Measurements from ENCODE around the gene SPRR1A.

Gene SPRR1A

DNA sequence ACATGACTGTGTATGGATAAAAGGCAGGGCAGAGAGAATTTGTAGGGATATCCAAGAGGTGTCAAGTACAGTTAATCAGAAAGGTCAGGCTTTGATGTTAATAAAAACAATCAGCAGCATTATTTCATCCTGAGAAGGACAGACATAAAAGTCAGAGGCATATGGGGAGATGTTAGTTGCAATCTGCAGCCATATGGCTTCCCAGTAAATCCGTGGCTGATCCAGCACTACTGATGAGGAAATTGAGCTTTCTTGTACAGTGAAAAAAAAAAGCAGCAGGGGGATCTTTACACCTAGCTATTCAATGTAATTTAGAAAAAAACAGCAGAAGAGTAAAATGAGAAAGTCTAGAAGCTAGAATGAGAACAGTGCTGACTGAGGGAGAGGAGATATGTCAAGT is 44.9 kb downstream of the SPRR1A start:
- DNase-seq (ENCODE audit: low spot score) = no peak

DNA sequence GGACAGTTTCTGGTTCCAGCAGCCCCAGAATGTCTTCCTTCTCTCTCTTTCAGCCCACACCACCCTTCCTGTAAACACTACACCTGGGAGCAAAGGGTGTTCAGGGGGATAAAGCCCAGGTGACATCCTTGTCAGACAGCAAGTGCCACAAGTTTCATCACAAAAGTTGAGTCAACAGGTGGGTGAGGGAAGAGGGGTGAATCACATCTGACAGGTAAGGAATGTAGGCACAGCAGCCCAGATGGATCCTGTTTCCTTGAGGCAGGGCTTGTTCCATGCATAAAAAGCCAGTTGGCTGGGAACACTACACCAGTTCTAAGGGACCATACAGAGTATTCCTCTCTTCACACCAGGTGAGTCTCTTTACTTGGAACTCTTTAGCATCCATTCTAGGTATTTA is 47.0 kb downstream of the SPRR1A start, which contains the start of gene SPRR1B:
TSS of gene SPRR1B (plus strand) at position 309 of the 400 bp plus-strand sequence. CDS start 1,143 bp downstream, outside the sequence.
- DNase-seq (ENCODE audit: low spot score) = no peak

DNA sequence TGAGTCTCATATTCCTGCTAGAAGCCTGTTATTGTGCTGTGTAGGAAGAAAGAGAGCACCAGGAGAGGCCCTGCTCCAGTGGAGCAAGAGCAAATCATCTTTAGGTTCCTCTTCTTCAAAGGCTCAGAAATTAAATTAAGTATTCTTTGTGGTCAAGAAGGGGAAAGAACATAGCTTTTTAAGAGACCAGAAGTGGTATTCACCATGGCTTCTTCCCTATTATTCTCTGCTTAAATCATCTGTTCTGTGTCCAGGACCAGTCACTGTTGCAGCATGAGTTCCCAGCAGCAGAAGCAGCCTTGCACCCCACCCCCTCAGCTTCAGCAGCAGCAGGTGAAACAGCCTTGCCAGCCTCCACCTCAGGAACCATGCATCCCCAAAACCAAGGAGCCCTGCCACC is 48.2 kb downstream of the SPRR1A start:
- no peak for DNase-seq (ENCODE audit: low spot score)

DNA sequence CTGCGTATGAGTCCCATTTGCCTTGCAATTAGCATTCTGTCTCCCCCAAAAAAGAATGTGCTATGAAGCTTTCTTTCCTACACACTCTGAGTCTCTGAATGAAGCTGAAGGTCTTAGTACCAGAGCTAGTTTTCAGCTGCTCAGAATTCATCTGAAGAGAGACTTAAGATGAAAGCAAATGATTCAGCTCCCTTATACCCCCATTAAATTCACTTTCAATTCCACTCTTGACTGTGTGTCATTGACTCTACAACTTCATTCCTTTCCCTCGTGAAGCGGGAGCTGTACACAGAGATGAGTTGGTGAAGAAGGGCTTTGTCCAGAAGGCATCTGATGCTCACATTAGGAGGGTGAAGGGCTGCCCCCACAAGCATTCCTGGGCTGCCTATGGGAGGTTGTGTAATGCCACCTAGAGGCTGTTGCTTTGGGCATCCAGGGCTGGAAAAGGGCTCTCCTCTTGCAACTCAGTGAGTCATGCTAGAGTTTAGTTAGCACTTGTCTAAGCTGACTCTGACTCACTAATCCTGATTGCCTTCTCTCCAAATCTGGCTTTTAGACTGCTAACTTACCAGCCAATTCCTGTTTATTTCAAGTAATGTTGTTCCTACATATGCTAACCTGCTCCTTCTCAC is 48.9 kb downstream of the SPRR1A start:
- peak; percentile 1 for DNase-seq (ENCODE audit: low spot score)

DNA sequence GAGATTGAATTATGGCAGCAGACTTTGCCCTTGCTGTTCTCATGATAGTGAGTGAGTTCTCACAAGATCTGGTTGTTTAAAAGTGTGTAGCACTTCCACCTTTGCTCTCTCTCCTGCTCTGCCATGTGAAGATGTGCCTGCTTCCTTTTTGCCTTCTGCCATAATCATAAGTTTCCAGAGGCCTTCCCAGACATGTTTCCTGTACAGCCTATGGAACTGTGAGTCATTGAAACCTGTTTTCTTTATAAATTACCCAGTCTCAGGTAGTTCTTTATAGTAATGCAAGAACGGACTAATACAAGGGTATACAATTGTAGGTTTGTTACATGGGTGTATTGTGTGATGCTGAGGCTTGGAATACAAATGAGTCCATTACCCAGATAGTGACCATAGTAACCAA is 51.3 kb downstream of the SPRR1A start:
- no peak for DNase-seq (ENCODE audit: low spot score)

All from putamen (tissue), 1 donor.